Cerebellar nuclear complex (tissue), 1 donor: ENCODE results near the gene BRCA1.
"Not testable (repeated sequence)": the region's sequence is repeated elsewhere in the genome, so short reads cannot be mapped to it uniquely, and the experiment has no call there.

ENCODE experiments used
- DNase-seq, 2 experiments: peaks; one replicate each; lab custom pipeline; 2025; lab: John Stamatoyannopoulos, UW

Gene BRCA1

GRCh38 chr17:43134774-43135453 lies 9.8 kb upstream of the BRCA1 start:
- DNase-seq: no peak

DNA sequence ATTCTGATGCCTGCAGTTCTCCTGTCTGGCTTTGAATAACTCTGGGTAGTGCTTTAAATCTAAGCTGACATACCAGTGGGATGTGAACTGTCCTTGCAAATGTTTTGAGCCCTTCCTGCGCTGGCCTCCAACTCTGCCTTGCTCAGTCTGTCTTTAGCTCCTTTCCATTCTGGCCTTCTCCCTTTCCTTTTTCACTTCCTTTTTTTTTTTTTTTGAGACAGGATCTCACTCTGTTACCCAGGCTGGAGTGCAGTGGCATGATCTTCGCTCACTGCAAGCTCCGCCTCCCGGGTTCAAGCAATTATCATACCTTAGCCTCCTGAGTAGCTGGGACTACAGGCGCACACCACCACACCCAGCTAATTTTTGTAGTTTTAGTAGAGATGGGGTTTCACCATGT lies 8.3 kb upstream of the BRCA1 start:
- not testable (repeated sequence) for DNase-seq

DNA sequence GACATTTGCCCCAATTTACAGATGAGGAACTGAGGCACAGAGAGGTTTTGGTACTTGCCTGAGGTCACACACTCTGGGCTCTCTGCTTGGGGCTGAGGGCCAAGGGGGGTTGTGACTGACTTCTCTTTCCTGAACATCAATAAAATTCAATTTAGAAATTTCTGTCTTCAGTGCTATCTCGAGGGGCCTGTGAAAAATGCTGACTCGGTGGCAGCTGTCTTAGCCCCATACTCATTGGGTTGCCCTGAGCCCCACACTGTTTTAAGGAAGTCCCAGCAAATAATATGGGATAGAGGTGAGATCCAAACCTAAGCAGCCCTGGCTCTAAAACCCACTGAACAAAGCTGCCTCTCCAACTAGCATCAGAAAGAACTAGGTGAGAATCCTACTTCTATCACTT lies 7.0 kb upstream of the BRCA1 start:
- no peak for DNase-seq

DNA sequence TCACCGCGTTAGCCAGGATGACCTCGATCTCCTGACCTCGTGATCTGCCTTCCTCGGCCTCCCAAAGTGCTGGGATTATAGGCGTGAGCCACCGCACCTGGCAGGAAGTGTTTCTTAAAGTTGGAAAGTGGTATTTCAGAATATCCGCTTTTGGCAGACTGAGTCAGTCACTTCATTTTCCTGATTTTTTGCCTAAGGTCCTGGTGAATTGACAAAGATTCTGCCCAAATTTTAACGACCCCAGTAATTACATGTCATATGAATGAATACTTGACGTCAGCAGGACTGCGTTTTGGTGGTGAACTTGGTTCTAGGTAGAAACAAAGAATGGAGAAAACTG lies 4.5 kb upstream of the BRCA1 start:
- DNase-seq: no peak

DNA sequence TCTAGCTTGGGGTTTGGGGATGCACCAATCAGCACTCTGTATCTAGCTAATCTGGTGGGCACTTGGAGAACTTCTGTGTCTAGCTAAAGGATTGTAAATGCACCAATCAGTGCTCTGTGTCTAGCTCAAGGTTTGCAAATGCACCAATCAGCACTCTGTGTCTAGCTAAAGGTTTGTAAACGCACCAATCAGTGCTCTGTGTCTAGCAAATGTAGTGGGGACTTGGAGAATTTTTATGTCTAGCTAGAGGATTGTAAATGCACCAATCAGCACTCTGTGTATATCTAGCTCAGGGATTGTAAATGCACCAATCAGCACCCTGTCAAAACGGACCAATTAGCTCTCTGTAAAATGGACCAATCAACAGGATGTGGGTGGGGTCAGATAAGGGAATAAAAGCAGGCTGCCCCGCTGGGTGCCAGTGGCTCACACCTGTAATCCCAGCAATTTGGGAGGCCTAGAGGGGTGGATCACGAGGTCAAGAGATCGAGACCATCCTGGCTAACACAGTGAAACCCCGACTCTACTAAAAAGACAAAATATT lies 2.2 kb upstream of the BRCA1 start:
- not testable (repeated sequence) for DNase-seq

GRCh38 chr17:43126911-43127290 lies 1.7 kb upstream of the BRCA1 start:
- DNase-seq: no peak

- no peak for DNase-seq
Measured at GRCh38 chr17:43125967-43126910, 1.1 kb upstream of the BRCA1 start.

GRCh38 chr17:43118679-43119615 lies 6.2 kb downstream of the BRCA1 start:
- DNase-seq: no peak

DNA sequence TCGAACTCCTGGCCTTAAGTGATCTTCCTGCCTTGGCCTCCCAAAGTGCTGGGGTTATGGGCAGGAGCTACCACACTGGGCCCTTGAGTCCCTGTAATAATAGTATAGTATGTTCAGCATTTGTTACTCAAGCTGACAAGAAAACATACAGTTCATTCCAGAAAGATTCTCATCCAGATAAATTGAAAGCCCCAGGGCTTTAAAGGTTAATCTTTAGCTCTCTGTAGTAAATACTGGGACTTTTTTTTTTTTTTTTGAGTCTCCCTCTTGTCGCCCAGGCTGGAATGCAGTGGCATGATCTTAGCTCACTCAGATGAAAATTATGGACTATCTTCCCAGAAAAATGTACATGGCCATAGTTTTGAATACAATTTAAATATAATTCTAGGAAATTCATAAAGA lies 11.0 kb downstream of the BRCA1 start:
- no peak for DNase-seq

DNA sequence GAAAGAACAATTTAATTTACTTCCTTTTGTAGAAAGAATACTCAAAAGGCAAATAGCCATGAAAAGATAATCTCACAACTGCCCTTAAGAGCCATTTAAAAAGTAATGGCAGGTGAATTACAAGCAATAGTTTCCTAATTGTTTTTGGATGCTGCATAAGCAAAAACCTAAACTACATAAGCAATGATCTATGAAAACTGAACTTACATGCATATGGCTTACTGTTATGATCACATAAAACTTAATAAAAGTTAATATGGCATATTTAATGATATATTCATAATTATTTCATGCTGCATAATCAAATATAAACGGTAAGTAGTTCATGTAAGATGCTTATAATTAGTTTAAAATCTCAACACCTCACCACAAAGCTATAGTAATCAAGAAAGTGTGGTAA lies 18.6 kb downstream of the BRCA1 start:
- DNase-seq: no peak

- DNase-seq: no peak
Measured at GRCh38 chr17:43105146-43105545, 20.0 kb downstream of the BRCA1 start.

DNA sequence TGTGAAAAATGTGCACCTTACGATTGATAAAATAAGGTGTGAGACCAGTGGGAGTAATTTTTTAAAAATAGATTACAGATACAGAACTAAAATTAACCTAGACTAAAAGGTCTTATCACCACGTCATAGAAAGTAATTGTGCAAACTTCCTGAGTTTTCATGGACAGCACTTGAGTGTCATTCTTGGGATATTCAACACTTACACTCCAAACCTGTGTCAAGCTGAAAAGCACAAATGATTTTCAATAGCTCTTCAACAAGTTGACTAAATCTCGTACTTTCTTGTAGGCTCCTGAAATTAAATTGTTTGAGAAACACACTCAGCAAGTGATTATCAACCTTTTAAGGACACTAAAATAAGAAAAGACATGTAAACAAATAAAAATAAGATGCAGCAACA lies 20.5 kb downstream of the BRCA1 start:
- DNase-seq: no peak

GRCh38 chr17:43095364-43095763 lies 29.8 kb downstream of the BRCA1 start:
- DNase-seq: not testable (repeated sequence)

DNA sequence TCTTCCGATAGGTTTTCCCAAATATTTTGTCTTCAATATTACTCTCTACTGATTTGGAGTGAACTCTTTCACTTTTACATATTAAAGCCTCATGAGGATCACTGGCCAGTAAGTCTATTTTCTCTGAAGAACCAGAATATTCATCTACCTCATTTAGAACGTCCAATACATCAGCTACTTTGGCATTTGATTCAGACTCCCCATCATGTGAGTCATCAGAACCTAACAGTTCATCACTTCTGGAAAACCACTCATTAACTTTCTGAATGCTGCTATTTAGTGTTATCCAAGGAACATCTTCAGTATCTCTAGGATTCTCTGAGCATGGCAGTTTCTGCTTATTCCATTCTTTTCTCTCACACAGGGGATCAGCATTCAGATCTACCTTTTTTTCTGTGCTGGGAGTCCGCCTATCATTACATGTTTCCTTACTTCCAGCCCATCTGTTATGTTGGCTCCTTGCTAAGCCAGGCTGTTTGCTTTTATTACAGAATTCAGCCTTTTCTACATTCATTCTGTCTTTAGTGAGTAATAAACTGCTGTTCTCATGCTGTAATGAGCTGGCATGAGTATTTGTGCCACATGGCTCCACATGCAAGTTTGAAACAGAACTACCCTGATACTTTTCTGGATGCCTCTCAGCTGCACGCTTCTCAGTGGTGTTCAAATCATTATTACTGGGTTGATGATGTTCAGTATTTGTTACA lies 30.9 kb downstream of the BRCA1 start:
- no peak for DNase-seq

GRCh38 chr17:43092901-43093300 lies 32.3 kb downstream of the BRCA1 start:
- DNase-seq: no peak

GRCh38 chr17:43090022-43090421 lies 35.1 kb downstream of the BRCA1 start:
- no peak for DNase-seq

GRCh38 chr17:43085474-43085873 lies 39.7 kb downstream of the BRCA1 start:
- no peak for DNase-seq

DNA sequence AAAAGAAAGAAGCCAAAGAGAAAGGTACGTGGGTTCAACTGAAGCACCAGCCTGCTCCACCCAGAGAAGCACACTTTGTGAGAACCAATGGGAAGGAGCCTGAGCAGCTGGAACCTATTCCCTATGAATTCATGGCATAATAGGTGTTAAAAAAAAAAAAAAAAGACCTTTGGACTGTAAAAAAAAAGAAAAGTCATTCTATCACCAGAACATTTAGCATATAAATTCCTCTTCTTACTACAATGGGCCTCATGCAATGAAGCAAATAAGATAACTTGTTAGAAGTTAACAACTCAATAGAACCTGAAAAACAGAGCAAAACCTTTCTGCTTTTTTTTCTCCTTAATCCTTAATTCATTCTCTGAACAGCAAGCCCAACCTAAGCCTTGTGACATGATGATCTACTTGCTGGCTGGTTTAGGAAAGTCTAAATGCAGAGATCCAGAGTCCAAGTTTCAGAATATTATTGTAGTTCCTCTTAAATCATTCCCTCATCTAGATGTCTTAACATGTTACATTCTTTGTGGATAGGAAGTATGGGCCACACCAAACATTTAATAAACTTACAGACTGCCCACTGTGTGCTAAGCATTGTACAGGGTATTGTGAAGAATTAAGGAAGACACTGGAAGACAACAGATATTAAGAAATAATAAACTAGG lies 45.4 kb downstream of the BRCA1 start:
- DNase-seq: no peak

- no peak for DNase-seq
Measured at GRCh38 chr17:43074869-43075268, 50.3 kb downstream of the BRCA1 start.

DNA sequence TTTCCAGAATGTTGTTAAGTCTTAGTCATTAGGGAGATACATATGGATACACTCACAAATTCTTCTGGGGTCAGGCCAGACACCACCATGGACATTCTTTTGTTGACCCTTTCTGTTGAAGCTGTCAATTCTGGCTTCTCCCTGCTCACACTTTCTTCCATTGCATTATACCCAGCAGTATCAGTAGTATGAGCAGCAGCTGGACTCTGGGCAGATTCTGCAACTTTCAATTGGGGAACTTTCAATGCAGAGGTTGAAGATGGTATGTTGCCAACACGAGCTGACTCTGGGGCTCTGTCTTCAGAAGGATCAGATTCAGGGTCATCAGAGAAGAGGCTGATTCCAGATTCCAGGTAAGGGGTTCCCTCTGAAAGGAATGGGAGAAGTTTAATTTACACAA lies 54.3 kb downstream of the BRCA1 start:
- no peak for DNase-seq

GRCh38 chr17:43070257-43070656 lies 54.9 kb downstream of the BRCA1 start:
- no peak for DNase-seq
